Trophoblast cell (in vitro differentiated cells and primary cell): ENCODE data around the gene FCER2.

Experiments used
- DNase-seq, 2 donors: peaks; one replicate each; pipeline ENCODE4 v3.0.0-alpha.2; 2016
- H2AFZ ChIP-seq: 2 replicates; pipeline ENCODE4 v1.6.1; 2013; ENCODE audit warnings: low read length, moderate library complexity, mild to moderate bottlenecking; ENCODE audit not compliant: insufficient read depth, poor library complexity
- H2AK5ac ChIP-seq: 2 replicates; pipeline ENCODE4 v1.6.1; 2013; ENCODE audit warnings: mild to moderate bottlenecking, low read length
- H2BK120ac ChIP-seq: 2 replicates; pipeline ENCODE4 v1.6.1; 2013; ENCODE audit warnings: low read length, mild to moderate bottlenecking, moderate library complexity; ENCODE audit not compliant: insufficient read depth, poor library complexity
- H2BK12ac ChIP-seq: 2 replicates; pipeline ENCODE4 v1.6.1; 2013; ENCODE audit warnings: mild to moderate bottlenecking, low read length, moderate library complexity
- H2BK5ac ChIP-seq: 2 replicates; pipeline ENCODE4 v1.6.1; 2013; ENCODE audit warnings: low read length, low read depth, moderate library complexity, mild to moderate bottlenecking; ENCODE audit not compliant: poor library complexity
- H3K14ac ChIP-seq: 2 replicates; pipeline ENCODE4 v1.6.1; 2013; ENCODE audit warnings: mild to moderate bottlenecking, low read length
- H3K18ac ChIP-seq: 2 replicates; pipeline ENCODE4 v1.6.1; 2013; ENCODE audit warnings: mild to moderate bottlenecking, low read length
- H3K23ac ChIP-seq: 2 replicates; pipeline ENCODE4 v1.6.1; 2013; ENCODE audit warnings: low read length
- H3K27ac ChIP-seq: 2 replicates; pipeline ENCODE4 v1.5.1; 2013; ENCODE audit warnings: low read depth, mild to moderate bottlenecking, inconsistent platforms, low read length, moderate library complexity
- H3K27me3 ChIP-seq: 2 replicates; pipeline ENCODE4 v1.6.1; 2013; ENCODE audit warnings: inconsistent platforms, mild to moderate bottlenecking, low read length, moderate library complexity; ENCODE audit not compliant: insufficient read depth
- H3K36me3 ChIP-seq, 2 experiments: 1 replicate in 1 of 2; 2 replicates in 1 of 2; pipeline ENCODE4 v1.6.1; 2013; ENCODE audit warnings: low read length in 2 of 2, mild to moderate bottlenecking in 2 of 2, moderate library complexity in 1 of 2; ENCODE audit not compliant: insufficient read depth in 2 of 2, control insufficient read depth in 1 of 2
- H3K4ac ChIP-seq: 2 replicates; pipeline ENCODE4 v1.6.1; 2013; ENCODE audit warnings: low read depth, mild to moderate bottlenecking, low read length, moderate library complexity
- H3K4me1 ChIP-seq, 2 experiments: 1 replicate in 1 of 2; 2 replicates in 1 of 2; pipeline ENCODE4 v1.6.1; 2013; ENCODE audit warnings: low read length in 2 of 2, mild to moderate bottlenecking in 2 of 2, moderate library complexity in 1 of 2; ENCODE audit not compliant: insufficient read depth in 2 of 2, control insufficient read depth in 1 of 2
- H3K4me2 ChIP-seq: 2 replicates; pipeline ENCODE4 v1.6.1; 2013; ENCODE audit warnings: inconsistent platforms, mild to moderate bottlenecking, low read length, moderate library complexity
- H3K4me3 ChIP-seq: 2 replicates; pipeline ENCODE4 v1.5.1; 2013; ENCODE audit warnings: mild to moderate bottlenecking, low read depth, low read length, inconsistent platforms
- H3K79me1 ChIP-seq: one replicate; pipeline ENCODE4 v1.6.1; 2013; ENCODE audit warnings: low read length
- H3K79me2 ChIP-seq: 2 replicates; pipeline ENCODE4 v1.6.1; 2013; ENCODE audit warnings: low read length, mild to moderate bottlenecking; ENCODE audit not compliant: control insufficient read depth, insufficient read depth, poor library complexity
- H3K9ac ChIP-seq: 2 replicates; pipeline ENCODE4 v1.6.1; 2013; ENCODE audit warnings: mild to moderate bottlenecking, low read length
- H3K9me3 ChIP-seq: 2 replicates; pipeline ENCODE4 v1.6.1; 2013; ENCODE audit warnings: low read depth, mild to moderate bottlenecking, control low read depth, inconsistent platforms, low read length; ENCODE audit not compliant: insufficient read depth
- H4K12ac ChIP-seq: 2 replicates; pipeline ENCODE4 v1.6.1; 2013; ENCODE audit warnings: low read depth, mild to moderate bottlenecking, low read length, moderate library complexity
- H4K8ac ChIP-seq: 2 replicates; pipeline ENCODE4 v1.6.1; 2013; ENCODE audit warnings: low read depth, mild to moderate bottlenecking, low read length, moderate library complexity
- H4K91ac ChIP-seq: one replicate; pipeline ENCODE4 v1.6.1; 2013; ENCODE audit warnings: low read depth, mild to moderate bottlenecking, low read length, moderate library complexity
- WGBS: extraction: QIAGEN DNeasy Blood & Tissue Kit; methylation state at CpG from one replicate; pipeline ENCODE4 v1.1.7; 2013; ENCODE audit warnings: missing lambda C conversion rate; ENCODE audit not compliant: insufficient read length, insufficient coverage; ENCODE audit errors: extremely low coverage; 5-methylcytosine and 5-hydroxymethylcytosine counted together

FCER2 gene

GRCh38 chr19:7680606-7681339, 21.2 kb downstream of the FCER2 start, which contains the start of gene TRAPPC5:
TRAPPC5 (plus strand) TSS chr19:7680833; CDS start chr19:7682254, 1,421 bp downstream.
- H3K79me2 ChIP-seq, result peaks cover 4% of the 10 kb centered on the region
- H2BK5ac ChIP-seq, result peak within 1 kb of the TSS; percentile 70
- H3K23ac ChIP-seq, result no peak within 1 kb of the TSS
- peak within 1 kb of the TSS; percentile 30 for H3K18ac ChIP-seq
- H4K91ac ChIP-seq, result peak within 1 kb of the TSS; percentile 56
- H3K4me2 ChIP-seq, result peak within 1 kb of the TSS; percentile 88
- peak within 1 kb of the TSS; percentile 83 for H3K9ac ChIP-seq
- peak within 1 kb of the TSS; percentile 2 for H2AK5ac ChIP-seq
- peak; percentile 81 to 92 for DNase-seq
- H3K14ac ChIP-seq, result peak within 1 kb of the TSS; percentile 95
- H3K27me3 ChIP-seq, result no peaks in the 10 kb centered on the region
- peaks cover 7 to 16% of the 10 kb centered on the region in 2 experiments for H3K4me1 ChIP-seq
- peak within 1 kb of the TSS; percentile 95 for H4K12ac ChIP-seq
- H2BK12ac ChIP-seq, result no peak within 1 kb of the TSS
- peak within 1 kb of the TSS; percentile 91 for H3K4ac ChIP-seq
- H3K79me1 ChIP-seq, result peaks cover 5% of the 10 kb centered on the region
- peaks cover 8% of the 10 kb centered on the region for H3K9me3 ChIP-seq
- peak within 1 kb of the TSS; percentile 93 for H2AFZ ChIP-seq
- peak within 1 kb of the TSS; percentile 9 for H3K27ac ChIP-seq
- peak within 1 kb of the TSS; percentile 94 for H4K8ac ChIP-seq
- no CpG with 5 or more reads among the region's 79 CpGs for WGBS
- H3K4me3 ChIP-seq, result peak within 1 kb of the TSS; percentile 94
- peak within 1 kb of the TSS; percentile 20 for H2BK120ac ChIP-seq
- peaks cover 14 to 17% of the 10 kb centered on the region in 2 experiments for H3K36me3 ChIP-seq

GRCh38 chr19:7679771-7680605, 21.9 kb downstream of the FCER2 start:
- Histone ChIP-seq H3K27me3 (no peaks in the 10 kb centered on the region), H2AFZ (peak overlapping the region; percentile 93), H2BK12ac (no peak overlapping the region), H2BK120ac (no peak overlapping the region), H3K4me3 (no peak overlapping the region), H3K36me3 (peaks cover 14 to 17% of the 10 kb centered on the region in 2 experiments), H3K4me2 (peak overlapping the region; percentile 67), H3K14ac (no peak overlapping the region), H4K12ac (peak overlapping the region; percentile 95), H3K9me3 (peaks cover 8% of the 10 kb centered on the region), H2BK5ac (no peak overlapping the region), H3K4me1 (peaks cover 2 to 11% of the 10 kb centered on the region in 2 experiments), H4K91ac (peak overlapping the region; percentile 56), H2AK5ac (no peak overlapping the region), H3K27ac (no peak overlapping the region), H3K9ac (no peak overlapping the region), H3K23ac (no peak overlapping the region), H3K79me1 (peaks cover 4% of the 10 kb centered on the region), H3K18ac (no peak overlapping the region), H3K4ac (no peak overlapping the region), H3K79me2 (peaks cover 4% of the 10 kb centered on the region), H4K8ac (peak overlapping the region; percentile 94)
- no peak for DNase-seq
- WGBS, result no CpG with 5 or more reads among the region's 22 CpGs

GRCh38 chr19:7678971-7679751, 22.8 kb downstream of the FCER2 start:
- H3K14ac ChIP-seq, result no peak overlapping the region
- peaks cover 4% of the 10 kb centered on the region for H3K79me1 ChIP-seq
- H2AK5ac ChIP-seq, result no peak overlapping the region
- peaks cover 8% of the 10 kb centered on the region for H3K9me3 ChIP-seq
- no peak overlapping the region for H3K4me3 ChIP-seq
- no peak overlapping the region for H3K23ac ChIP-seq
- H3K18ac ChIP-seq, result no peak overlapping the region
- H3K4me1 ChIP-seq, result peaks cover 2 to 11% of the 10 kb centered on the region in 2 experiments
- no CpG with 5 or more reads among the region's 30 CpGs for WGBS
- peak; percentile 38 to 49 for DNase-seq
- no peak overlapping the region for H3K9ac ChIP-seq
- H3K4me2 ChIP-seq, result no peak overlapping the region
- H3K27me3 ChIP-seq, result no peaks in the 10 kb centered on the region
- H3K27ac ChIP-seq, result no peak overlapping the region
- H2AFZ ChIP-seq, result no peak overlapping the region
- no peak overlapping the region for H4K8ac ChIP-seq
- H2BK120ac ChIP-seq, result no peak overlapping the region
- H2BK12ac ChIP-seq, result no peak overlapping the region
- no peak overlapping the region for H4K91ac ChIP-seq
- H2BK5ac ChIP-seq, result no peak overlapping the region
- H4K12ac ChIP-seq, result no peak overlapping the region
- peaks cover 14 to 17% of the 10 kb centered on the region in 2 experiments for H3K36me3 ChIP-seq
- no peak overlapping the region for H3K4ac ChIP-seq
- H3K79me2 ChIP-seq, result peaks cover 4% of the 10 kb centered on the region
